ENCODE data around the gene LACTB.

DNA sequence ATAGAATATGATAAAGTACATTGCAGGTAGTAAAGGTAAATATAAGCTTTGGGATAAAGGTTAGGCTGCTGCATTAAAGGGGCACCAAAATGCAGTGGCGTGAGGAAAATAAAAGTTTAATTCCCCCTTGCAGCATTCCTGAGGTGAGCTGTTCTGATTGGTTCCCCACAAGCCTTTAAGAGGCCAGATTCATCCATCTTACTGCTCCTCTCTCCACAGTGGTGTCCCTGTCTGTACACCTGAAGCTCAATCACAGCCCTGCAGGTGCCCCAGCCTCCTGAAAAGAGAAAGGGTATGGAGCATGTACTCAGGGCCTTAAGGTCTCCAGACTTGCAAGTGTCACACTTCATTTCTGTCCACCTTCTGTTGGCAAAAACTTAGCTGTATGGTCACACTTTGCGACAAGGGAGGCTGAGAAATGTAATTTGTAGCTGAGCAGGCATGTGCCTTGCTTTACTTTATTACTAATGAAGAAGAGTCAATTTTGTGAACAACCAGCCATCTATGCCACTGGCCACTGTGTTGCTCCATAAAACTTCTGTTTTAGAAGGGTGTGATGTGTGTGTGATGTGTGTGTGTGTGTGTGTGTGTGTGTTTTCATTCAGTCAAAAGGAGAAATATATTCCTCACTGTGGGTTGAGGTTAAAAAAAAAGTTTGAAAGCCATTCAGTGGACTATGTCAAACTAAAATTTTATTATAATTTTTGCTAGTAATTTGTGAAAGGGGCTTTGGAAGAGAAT lies 12.8 kb downstream of the LACTB start:
- TF ChIP-seq, protein P1, sequence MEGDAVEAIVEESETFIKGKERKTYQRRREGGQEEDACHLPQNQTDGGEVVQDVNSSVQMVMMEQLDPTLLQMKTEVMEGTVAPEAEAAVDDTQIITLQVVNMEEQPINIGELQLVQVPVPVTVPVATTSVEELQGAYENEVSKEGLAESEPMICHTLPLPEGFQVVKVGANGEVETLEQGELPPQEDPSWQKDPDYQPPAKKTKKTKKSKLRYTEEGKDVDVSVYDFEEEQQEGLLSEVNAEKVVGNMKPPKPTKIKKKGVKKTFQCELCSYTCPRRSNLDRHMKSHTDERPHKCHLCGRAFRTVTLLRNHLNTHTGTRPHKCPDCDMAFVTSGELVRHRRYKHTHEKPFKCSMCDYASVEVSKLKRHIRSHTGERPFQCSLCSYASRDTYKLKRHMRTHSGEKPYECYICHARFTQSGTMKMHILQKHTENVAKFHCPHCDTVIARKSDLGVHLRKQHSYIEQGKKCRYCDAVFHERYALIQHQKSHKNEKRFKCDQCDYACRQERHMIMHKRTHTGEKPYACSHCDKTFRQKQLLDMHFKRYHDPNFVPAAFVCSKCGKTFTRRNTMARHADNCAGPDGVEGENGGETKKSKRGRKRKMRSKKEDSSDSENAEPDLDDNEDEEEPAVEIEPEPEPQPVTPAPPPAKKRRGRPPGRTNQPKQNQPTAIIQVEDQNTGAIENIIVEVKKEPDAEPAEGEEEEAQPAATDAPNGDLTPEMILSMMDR (IDR thresholded peaks at IDR 0.05): no peak
- TF ChIP-seq POLR2A (IDR thresholded peaks at IDR 0.05) (no peak), POLR2AphosphoS5 (IDR thresholded peaks at IDR 0.05) (no peak)

Data from prostate gland (tissue), 2 donors.